ENCODE results near the gene ATP8A1. TPM values are rescaled to one million over a fixed set of nuclear protein-coding genes. Genes with fewer than 3 reads are reported as not detected.

Gene ATP8A1
- total RNA-seq, 2 experiments from 2014 or later = 80.0 to 141 TPM

GRCh38 chr4:42640613-42641012 lies 16.3 kb downstream of the ATP8A1 start:
- H3K4me2 ChIP-seq (ENCODE audit: low read length) = peak overlapping the region; percentile 80
- H3K9me2 ChIP-seq (ENCODE audit: insufficient read depth, low read length) = no peaks in the 10 kb centered on the region
- no peak for DNase-seq (ENCODE audit: low spot score)
- TF ChIP-seq EZH2phosphoT487 (IDR thresholded peaks at IDR 0.05; ENCODE audit: borderline replicate concordance, low read depth, low read length) (no peak), CTCF (conservative IDR thresholded peaks at IDR 0.05; ENCODE audit: low read length) (no peak)
- intact Hi-C loops (cut with micrococcal nuclease; ENCODE audit: unreplicated experiment) = loop anchor here (5.0 kb wide), 1 partner anchor 1648 kb away; no protein-coding TSS in a partner anchor
- no peaks in the 10 kb centered on the region for H4K20me1 ChIP-seq (ENCODE audit: insufficient read depth, low read length)
- POLR2A ChIA-PET = interaction anchor here (1.0 to 9.4 kb wide), 7 partner anchors 8 to 38 kb away, joined by 3 to 132 read pairs (median 14); partner anchors contain the start of gene ATP8A1
- H3K4me3 ChIP-seq (ENCODE audit: low read depth, low read length, poor library complexity, severe bottlenecking) = peak overlapping the region; percentile 65
- H2AFZ ChIP-seq (ENCODE audit: low read length) = no peak overlapping the region
- peaks cover 100% of the 10 kb centered on the region for H3K79me2 ChIP-seq (ENCODE audit: insufficient read depth, low read depth, low read length)
- H3K27ac ChIP-seq (ENCODE audit: low read depth, low read length, poor library complexity, severe bottlenecking) = peak overlapping the region; percentile 99
- no peaks in the 10 kb centered on the region for H3K9me3 ChIP-seq (ENCODE audit: low read length)
- peaks cover 97% of the 10 kb centered on the region for H3K4me1 ChIP-seq (ENCODE audit: insufficient read depth, low read length, poor library complexity, severe bottlenecking)
- peaks cover 20% of the 10 kb centered on the region; the same call in 1 of the 2 replicates for H3K36me3 ChIP-seq (ENCODE audit: insufficient read depth, low read length)
- no TSS peak for BruUV-seq (replicated peaks)
- CTCF ChIA-PET (ENCODE audit: unreplicated experiment) = no interaction called here

- Histone ChIP-seq H3K4me3 (ENCODE audit: low read depth, low read length, poor library complexity, severe bottlenecking) (peak overlapping the region; percentile 65), H4K20me1 (ENCODE audit: insufficient read depth, low read length) (no peaks in the 10 kb centered on the region; the same call in 1 of the 2 replicates), H3K79me2 (ENCODE audit: insufficient read depth, low read depth, low read length) (peaks cover 100% of the 10 kb centered on the region), H3K4me1 (ENCODE audit: insufficient read depth, low read length, poor library complexity, severe bottlenecking) (peaks cover 97% of the 10 kb centered on the region), H3K36me3 (ENCODE audit: insufficient read depth, low read length) (peaks cover 30% of the 10 kb centered on the region; the same call in 1 of the 2 replicates), H3K4me2 (ENCODE audit: low read length) (peak overlapping the region; percentile 80), H3K9me3 (ENCODE audit: low read length) (no peaks in the 10 kb centered on the region), H3K9me2 (ENCODE audit: insufficient read depth, low read length) (no peaks in the 10 kb centered on the region), H2AFZ (ENCODE audit: low read length) (no peak overlapping the region), H3K27ac (ENCODE audit: low read depth, low read length, poor library complexity, severe bottlenecking) (peak overlapping the region; percentile 99)
- no TSS peak for BruUV-seq (replicated peaks)
- intact Hi-C loops (cut with micrococcal nuclease; ENCODE audit: unreplicated experiment) = loop anchor here (1.0 to 5.0 kb wide), 2 partner anchors 18 to 72 kb away; partner anchors contain the start of gene ATP8A1
- ChIA-PET POLR2A (interaction anchor here (2.4 to 9.4 kb wide), 5 partner anchors 7 to 39 kb away, joined by 14 to 132 read pairs (median 35); partner anchors contain the start of gene ATP8A1), CTCF (ENCODE audit: unreplicated experiment) (no interaction called here)
- TF ChIP-seq CTCF (conservative IDR thresholded peaks at IDR 0.05; ENCODE audit: low read length) = no peak
- no peak for TF ChIP-seq EZH2phosphoT487 (IDR thresholded peaks at IDR 0.05; ENCODE audit: borderline replicate concordance, low read depth, low read length)
- DNase-seq (ENCODE audit: low spot score) = peak; percentile 87
Observed at GRCh38 chr4:42638993-42639392, 17.9 kb downstream of the ATP8A1 start.

- TF ChIP-seq EZH2phosphoT487 (IDR thresholded peaks at IDR 0.05; ENCODE audit: borderline replicate concordance, low read depth, low read length) (no peak), CTCF (conservative IDR thresholded peaks at IDR 0.05; ENCODE audit: low read length) (no peak)
- Histone ChIP-seq H2AFZ (ENCODE audit: low read length) (no peak overlapping the region), H3K4me3 (ENCODE audit: low read depth, low read length, poor library complexity, severe bottlenecking) (peak overlapping the region; percentile 65), H3K27ac (ENCODE audit: low read depth, low read length, poor library complexity, severe bottlenecking) (peak overlapping the region; percentile 99), H3K9me2 (ENCODE audit: insufficient read depth, low read length) (no peaks in the 10 kb centered on the region), H3K79me2 (ENCODE audit: insufficient read depth, low read depth, low read length) (peaks cover 100% of the 10 kb centered on the region), H4K20me1 (ENCODE audit: insufficient read depth, low read length) (no peaks in the 10 kb centered on the region; the same call in 1 of the 2 replicates), H3K36me3 (ENCODE audit: insufficient read depth, low read length) (peaks cover 29% of the 10 kb centered on the region; the same call in 1 of the 2 replicates), H3K4me2 (ENCODE audit: low read length) (peak overlapping the region; percentile 80), H3K9me3 (ENCODE audit: low read length) (no peaks in the 10 kb centered on the region), H3K4me1 (ENCODE audit: insufficient read depth, low read length, poor library complexity, severe bottlenecking) (peaks cover 99% of the 10 kb centered on the region)
- intact Hi-C loops (cut with micrococcal nuclease; ENCODE audit: unreplicated experiment) = loop anchor here (5.0 kb wide), 1 partner anchor 71 kb away; no protein-coding TSS in a partner anchor
- no TSS peak for BruUV-seq (replicated peaks)
- POLR2A ChIA-PET = interaction anchor here (0.6 to 7.3 kb wide), 8 partner anchors 7 to 140 kb away, joined by 3 to 69 read pairs (median 23); partner anchors contain the start of gene ATP8A1
- no peak for DNase-seq (ENCODE audit: low spot score)
- CTCF ChIA-PET (ENCODE audit: unreplicated experiment) = interaction anchor here (1.1 to 1.8 kb wide), 3 partner anchors 10 to 28 kb away, joined by 3 to 6 read pairs (median 5); no protein-coding TSS in a partner anchor
Observed at GRCh38 chr4:42638321-42638720, 18.6 kb downstream of the ATP8A1 start.
